ENCODE results near the gene PEX14.

PEX14 gene

GRCh38 chr1:10540277-10541005 lies 65.7 kb downstream of the PEX14 start:
- FAIRE-seq = no peak
- no peak for DNase-seq (ENCODE audit: low spot score)

- FAIRE-seq = no peak
Observed at GRCh38 chr1:10541286-10541685, 66.5 kb downstream of the PEX14 start.

GRCh38 chr1:10544239-10544638 lies 69.5 kb downstream of the PEX14 start:
- DNase-seq (ENCODE audit: low spot score) (no peak), FAIRE-seq (no peak)

More at GRCh38 chr1:10541286-10541685, 66.5 kb downstream of the PEX14 start:
- DNase-seq (ENCODE audit: low spot score) = no peak

GRCh38 chr1:10546896-10547295 lies 72.1 kb downstream of the PEX14 start:
- FAIRE-seq = no peak

GRCh38 chr1:10549904-10550664 lies 75.3 kb downstream of the PEX14 start:
- DNase-seq (ENCODE audit: low spot score) (no peak), FAIRE-seq (no peak)

More at GRCh38 chr1:10546896-10547295, 72.1 kb downstream of the PEX14 start:
- no peak for DNase-seq (ENCODE audit: low spot score)

- DNase-seq (ENCODE audit: low spot score) (no peak), FAIRE-seq (no peak)
Observed at GRCh38 chr1:10553118-10553517, 78.4 kb downstream of the PEX14 start.

GRCh38 chr1:10555635-10556429 lies 81.1 kb downstream of the PEX14 start:
- no peak for DNase-seq (ENCODE audit: low spot score)
- no peak for FAIRE-seq

GRCh38 chr1:10556430-10557005 lies 81.8 kb downstream of the PEX14 start:
- FAIRE-seq (no peak), DNase-seq (ENCODE audit: low spot score) (no peak)

- no peak for DNase-seq (ENCODE audit: low spot score)
- no peak for FAIRE-seq
Observed at GRCh38 chr1:10557714-10558113, 83.0 kb downstream of the PEX14 start.

GRCh38 chr1:10559386-10559785 lies 84.6 kb downstream of the PEX14 start:
- FAIRE-seq (no peak), DNase-seq (ENCODE audit: low spot score) (no peak)

GRCh38 chr1:10561497-10561896 lies 86.7 kb downstream of the PEX14 start:
- FAIRE-seq (no peak), DNase-seq (ENCODE audit: low spot score) (no peak)

- FAIRE-seq (no peak), DNase-seq (ENCODE audit: low spot score) (no peak)
Observed at GRCh38 chr1:10561955-10562354, 87.2 kb downstream of the PEX14 start.

- DNase-seq (ENCODE audit: low spot score) = no peak
- FAIRE-seq = no peak
Observed at GRCh38 chr1:10564063-10564462, 89.3 kb downstream of the PEX14 start.

- FAIRE-seq (no peak), DNase-seq (ENCODE audit: low spot score) (no peak)
Observed at GRCh38 chr1:10569531-10569930, 94.8 kb downstream of the PEX14 start.

- DNase-seq (ENCODE audit: low spot score) = peak; percentile 55
- FAIRE-seq = no peak
Observed at GRCh38 chr1:10575616-10576015, 100.9 kb downstream of the PEX14 start.

GRCh38 chr1:10578070-10578469 lies 103.3 kb downstream of the PEX14 start:
- FAIRE-seq (no peak), DNase-seq (ENCODE audit: low spot score) (no peak)

- FAIRE-seq = no peak
- DNase-seq (ENCODE audit: low spot score) = no peak
Observed at GRCh38 chr1:10583641-10584040, 108.9 kb downstream of the PEX14 start.

- no peak for FAIRE-seq
- DNase-seq (ENCODE audit: low spot score) = no peak
Observed at GRCh38 chr1:10585242-10585641, 110.5 kb downstream of the PEX14 start.

- FAIRE-seq = no peak
- no peak for DNase-seq (ENCODE audit: low spot score)
Observed at GRCh38 chr1:10586125-10586524, 111.4 kb downstream of the PEX14 start.

- FAIRE-seq = no peak
- DNase-seq (ENCODE audit: low spot score) = no peak
Observed at GRCh38 chr1:10588640-10589039, 113.9 kb downstream of the PEX14 start.

- DNase-seq (ENCODE audit: low spot score) (no peak), FAIRE-seq (no peak)
Observed at GRCh38 chr1:10589074-10589473, 114.3 kb downstream of the PEX14 start.

GRCh38 chr1:10591010-10591409 lies 116.3 kb downstream of the PEX14 start:
- DNase-seq (ENCODE audit: low spot score) (no peak), FAIRE-seq (no peak)

Measured in urothelium cell line (cell line).